Activated naive CD8-positive, alpha-beta T cell treated with anti-CD3 and anti-CD28 coated beads, Interleukin-2, amount 10 ng/mL, durations not matched to agents 7 days and 5 days (primary cell): ENCODE data around the gene WDR77. TPM values are rescaled to one million over a fixed set of nuclear protein-coding genes. Genes with fewer than 3 reads are reported as not detected.

ENCODE experiments used
- ATAC-seq: fragments of 150-1000 bp; cut with Tn5 transposase; one replicate; pipeline ENCODE4 v1.10.0; 2021; ENCODE audit warnings: low read depth, moderate library complexity
- POLR2A ChIA-PET: fragments of 350-600 bp; sonication (Branson Sonifier 250); formaldehyde crosslinking; loops from one replicate; lab custom pipeline; 2021; ENCODE audit warnings: antibody characterized with exemption; lab: Charles Lee
- DNase-seq: peaks from one replicate; pipeline ENCODE4 v3.0.0; 2021
- H3K27ac Mint-ChIP-seq: one replicate; pipeline ENCODE4 v1.8.0; 2022; ENCODE audit warnings: mild to moderate bottlenecking, mixed read lengths
- H3K27me3 Mint-ChIP-seq: one replicate; pipeline ENCODE4 v1.8.0; 2022; ENCODE audit warnings: mild to moderate bottlenecking, moderate library complexity, mixed read lengths
- H3K36me3 Mint-ChIP-seq: one replicate; pipeline ENCODE4 v1.8.0; 2021; ENCODE audit warnings: mild to moderate bottlenecking, mixed read lengths
- H3K4me1 Mint-ChIP-seq: one replicate; pipeline ENCODE4 v1.8.0; 2021; ENCODE audit warnings: mixed read lengths
- H3K4me3 Mint-ChIP-seq: one replicate; pipeline ENCODE4 v1.8.0; 2022; ENCODE audit warnings: mild to moderate bottlenecking, moderate library complexity, mixed read lengths
- H3K9me3 Mint-ChIP-seq: one replicate; pipeline ENCODE4 v1.8.0; 2021; ENCODE audit warnings: mixed read lengths
- total RNA-seq, 2 experiments: library from RNA; stranded (reverse); gene quantifications; one replicate each; pipeline ENCODE4 v1.2.3, GENCODE V29; 2021

The WDR77 gene
- total RNA-seq: 10 to 100 TPM; 35.7 to 35.9 TPM

- H3K36me3 Mint-ChIP-seq: peaks cover 34% of the 10 kb centered on the region
- POLR2A ChIA-PET: interaction anchor here (0.6 to 5.8 kb wide), 12 partner anchors 11 to 309 kb away, joined by 3 to 80 read pairs (median 5); partner anchors contain the start of genes C1orf162, CEPT1, DENND2D and DRAM2
- no peaks in the 10 kb centered on the region for H3K9me3 Mint-ChIP-seq
- H3K27me3 Mint-ChIP-seq: no peaks in the 10 kb centered on the region
- peak within 1 kb of the TSS; percentile 99 for H3K4me3 Mint-ChIP-seq
- H3K4me1 Mint-ChIP-seq: peaks cover 61% of the 10 kb centered on the region
- peak within 1 kb of the TSS; percentile 94 for H3K27ac Mint-ChIP-seq
- ATAC-seq: peak; percentile 94
- peak; percentile 83 for DNase-seq
These were observed at the start of gene WDR77, which contains the start of gene ATP5PB for GRCh38 chr1:111448918-111449702. WDR77 (minus strand) TSS chr1:111449256; CDS start chr1:111449169, 87 bp downstream. ATP5PB (plus strand) TSS chr1:111449464; CDS start chr1:111449542, 78 bp downstream.

- POLR2A ChIA-PET: interaction anchor here (2.7 kb wide), 1 partner anchor 10 kb away, joined by 12 read pairs; no protein-coding TSS in a partner anchor
- ATAC-seq (no peak), DNase-seq (no peak)
- Mint-ChIP-seq H3K9me3 (peaks cover 38% of the 10 kb centered on the region), H3K4me3 (no peak overlapping the region), H3K36me3 (peaks cover 35% of the 10 kb centered on the region), H3K27me3 (peaks cover 2% of the 10 kb centered on the region), H3K27ac (no peak overlapping the region), H3K4me1 (peaks cover 21% of the 10 kb centered on the region)
These were observed 48.5 kb upstream of the WDR77 start for GRCh38 chr1:111497592-111497991.

- POLR2A ChIA-PET: no interaction called here
- Mint-ChIP-seq H3K27ac (no peak overlapping the region), H3K36me3 (peaks cover 35% of the 10 kb centered on the region), H3K27me3 (peaks cover 2% of the 10 kb centered on the region), H3K4me1 (peaks cover 21% of the 10 kb centered on the region), H3K4me3 (no peak overlapping the region), H3K9me3 (peaks cover 40% of the 10 kb centered on the region)
- no peak for ATAC-seq
- no peak for DNase-seq
These were observed 47.3 kb upstream of the WDR77 start for GRCh38 chr1:111496398-111496797.

GRCh38 chr1:111491070-111491469 lies 42.0 kb upstream of the WDR77 start:
- no peak for ATAC-seq
- no peak for DNase-seq
- no peak overlapping the region for H3K4me3 Mint-ChIP-seq
- no peak overlapping the region for H3K27ac Mint-ChIP-seq
- H3K9me3 Mint-ChIP-seq: peaks cover 18% of the 10 kb centered on the region
- POLR2A ChIA-PET: interaction anchor here (1.1 kb wide), 1 partner anchor 12 kb away, joined by 3 read pairs; the partner anchor contains the start of genes ADORA3 and TMIGD3
- H3K27me3 Mint-ChIP-seq: peaks cover 2% of the 10 kb centered on the region
- peaks cover 19% of the 10 kb centered on the region for H3K36me3 Mint-ChIP-seq
- H3K4me1 Mint-ChIP-seq: no peaks in the 10 kb centered on the region

GRCh38 chr1:111490220-111490619 lies 41.2 kb upstream of the WDR77 start:
- H3K4me1 Mint-ChIP-seq: no peaks in the 10 kb centered on the region
- no peak overlapping the region for H3K4me3 Mint-ChIP-seq
- H3K36me3 Mint-ChIP-seq: peaks cover 15% of the 10 kb centered on the region
- peaks cover 2% of the 10 kb centered on the region for H3K27me3 Mint-ChIP-seq
- DNase-seq (no peak), ATAC-seq (no peak)
- peaks cover 14% of the 10 kb centered on the region for H3K9me3 Mint-ChIP-seq
- POLR2A ChIA-PET: interaction anchor here (1.1 kb wide), 2 partner anchors 13 to 18 kb away, joined by 3 to 4 read pairs; partner anchors contain the start of genes ADORA3 and TMIGD3
- no peak overlapping the region for H3K27ac Mint-ChIP-seq

- peaks cover 9% of the 10 kb centered on the region for H3K36me3 Mint-ChIP-seq
- H3K4me3 Mint-ChIP-seq: no peak overlapping the region
- peaks cover 8% of the 10 kb centered on the region for H3K9me3 Mint-ChIP-seq
- DNase-seq (no peak), ATAC-seq (no peak)
- POLR2A ChIA-PET: interaction anchor here (1.1 kb wide), 1 partner anchor 18 kb away, joined by 4 read pairs; no protein-coding TSS in a partner anchor
- H3K27ac Mint-ChIP-seq: no peak overlapping the region
- H3K4me1 Mint-ChIP-seq: peaks cover 1% of the 10 kb centered on the region
- H3K27me3 Mint-ChIP-seq: peaks cover 2% of the 10 kb centered on the region
These were observed 40.5 kb upstream of the WDR77 start for GRCh38 chr1:111489604-111490003.

GRCh38 chr1:111488669-111489068 lies 39.6 kb upstream of the WDR77 start:
- ATAC-seq: no peak

GRCh38 chr1:111487133-111487532 lies 38.1 kb upstream of the WDR77 start:
- no peaks in the 10 kb centered on the region for H3K36me3 Mint-ChIP-seq
- ATAC-seq: no peak
- H3K4me3 Mint-ChIP-seq: no peak overlapping the region
- peaks cover 2% of the 10 kb centered on the region for H3K27me3 Mint-ChIP-seq
- no peak overlapping the region for H3K27ac Mint-ChIP-seq
- peaks cover 2% of the 10 kb centered on the region for H3K9me3 Mint-ChIP-seq
- H3K4me1 Mint-ChIP-seq: peaks cover 6% of the 10 kb centered on the region
- no peak for DNase-seq
- POLR2A ChIA-PET: no interaction called here

More at GRCh38 chr1:111488669-111489068, 39.6 kb upstream of the WDR77 start:
- POLR2A ChIA-PET: no interaction called here
- H3K27me3 Mint-ChIP-seq: peaks cover 2% of the 10 kb centered on the region
- no peak for DNase-seq
- peaks cover 1% of the 10 kb centered on the region for H3K4me1 Mint-ChIP-seq
- H3K4me3 Mint-ChIP-seq: no peak overlapping the region
- no peaks in the 10 kb centered on the region for H3K36me3 Mint-ChIP-seq
- H3K27ac Mint-ChIP-seq: no peak overlapping the region
- H3K9me3 Mint-ChIP-seq: peaks cover 4% of the 10 kb centered on the region

- no peak overlapping the region for H3K4me3 Mint-ChIP-seq
- DNase-seq: no peak
- H3K27me3 Mint-ChIP-seq: peaks cover 2% of the 10 kb centered on the region
- H3K27ac Mint-ChIP-seq: no peak overlapping the region
- peaks cover 9% of the 10 kb centered on the region for H3K4me1 Mint-ChIP-seq
- ATAC-seq: no peak
- peaks cover under 1% of the 10 kb centered on the region for H3K9me3 Mint-ChIP-seq
- no peaks in the 10 kb centered on the region for H3K36me3 Mint-ChIP-seq
- POLR2A ChIA-PET: no interaction called here
These were observed 37.4 kb upstream of the WDR77 start for GRCh38 chr1:111486431-111486830.

- no peaks in the 10 kb centered on the region for H3K9me3 Mint-ChIP-seq
- ATAC-seq (no peak), DNase-seq (no peak)
- no peak overlapping the region for H3K4me3 Mint-ChIP-seq
- peaks cover 3% of the 10 kb centered on the region for H3K27me3 Mint-ChIP-seq
- H3K36me3 Mint-ChIP-seq: no peaks in the 10 kb centered on the region
- H3K27ac Mint-ChIP-seq: no peak overlapping the region
- H3K4me1 Mint-ChIP-seq: peaks cover 16% of the 10 kb centered on the region
- POLR2A ChIA-PET: no interaction called here
These were observed 35.5 kb upstream of the WDR77 start for GRCh38 chr1:111484391-111485026.

- H3K27ac Mint-ChIP-seq: no peak overlapping the region
- H3K9me3 Mint-ChIP-seq: no peaks in the 10 kb centered on the region
- peaks cover 16% of the 10 kb centered on the region for H3K4me1 Mint-ChIP-seq
- no peak overlapping the region for H3K4me3 Mint-ChIP-seq
- DNase-seq (no peak), ATAC-seq (no peak)
- POLR2A ChIA-PET: no interaction called here
- peaks cover under 1% of the 10 kb centered on the region for H3K36me3 Mint-ChIP-seq
- peaks cover 5% of the 10 kb centered on the region for H3K27me3 Mint-ChIP-seq
These were observed 34.8 kb upstream of the WDR77 start for GRCh38 chr1:111483876-111484275.

GRCh38 chr1:111483166-111483565 lies 34.1 kb upstream of the WDR77 start:
- Mint-ChIP-seq H3K27ac (no peak overlapping the region), H3K9me3 (no peaks in the 10 kb centered on the region), H3K4me3 (no peak overlapping the region), H3K27me3 (peaks cover 5% of the 10 kb centered on the region), H3K36me3 (peaks cover 7% of the 10 kb centered on the region), H3K4me1 (peaks cover 20% of the 10 kb centered on the region)
- POLR2A ChIA-PET: no interaction called here
- DNase-seq: no peak
- ATAC-seq: no peak
